Hepatocyte (in vitro differentiated cells): ENCODE results near the gene WDPCP.

Source experiments
- EZH2 ChIP-seq: fragments of 200-600 bp; sonication (generic); IDR thresholded peaks from 2 replicates; pipeline ENCODE4 v1.6.1; 2016; ENCODE audit warnings: antibody characterized with exemption, mild to moderate bottlenecking, borderline replicate concordance
- EZH2phosphoT487 ChIP-seq: fragments of 200-600 bp; sonication (generic); IDR thresholded peaks from one replicate; pipeline ENCODE4 v1.6.1; 2018; ENCODE audit warnings: antibody characterized with exemption, mild to moderate bottlenecking, low read depth, moderate library complexity; ENCODE audit not compliant: unreplicated experiment, severe bottlenecking
- TF ChIP-seq, protein P1 (sequence below): fragments of 200-600 bp; sonication (generic); IDR thresholded peaks from 2 replicates; pipeline ENCODE4 v1.5.1; 2016; ENCODE audit warnings: antibody characterized with exemption, mild to moderate bottlenecking; ENCODE audit not compliant: poor library complexity

DNA sequence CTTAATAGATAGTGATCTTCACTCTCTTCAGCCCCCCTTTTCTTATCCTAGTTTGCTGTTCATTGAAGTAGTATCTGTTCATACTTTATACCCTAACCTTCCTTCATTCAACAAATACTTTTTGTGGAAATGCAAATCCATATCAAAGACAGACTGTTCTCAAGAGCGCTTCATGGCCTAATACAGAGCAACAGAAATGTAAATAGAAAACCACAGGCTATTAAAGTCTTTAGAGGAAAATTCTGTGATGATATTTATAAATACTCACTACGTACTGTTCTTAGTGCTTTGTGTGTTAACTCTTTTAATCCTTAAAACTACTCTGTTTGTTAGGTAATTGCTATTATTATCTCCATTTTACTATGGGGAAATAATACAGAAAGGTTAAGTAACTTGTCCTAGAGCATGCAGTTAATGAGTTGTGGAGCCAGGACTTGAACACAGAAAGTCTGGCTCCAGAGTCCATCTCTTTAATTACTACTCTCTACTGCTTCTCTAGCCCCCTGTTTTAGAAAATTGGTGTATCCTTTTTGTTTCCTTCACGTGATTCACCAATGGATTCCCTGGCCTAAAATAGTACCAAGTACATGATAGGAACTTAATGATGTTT is 3.4 kb upstream of the WDPCP start:
- TF ChIP-seq, protein P1, sequence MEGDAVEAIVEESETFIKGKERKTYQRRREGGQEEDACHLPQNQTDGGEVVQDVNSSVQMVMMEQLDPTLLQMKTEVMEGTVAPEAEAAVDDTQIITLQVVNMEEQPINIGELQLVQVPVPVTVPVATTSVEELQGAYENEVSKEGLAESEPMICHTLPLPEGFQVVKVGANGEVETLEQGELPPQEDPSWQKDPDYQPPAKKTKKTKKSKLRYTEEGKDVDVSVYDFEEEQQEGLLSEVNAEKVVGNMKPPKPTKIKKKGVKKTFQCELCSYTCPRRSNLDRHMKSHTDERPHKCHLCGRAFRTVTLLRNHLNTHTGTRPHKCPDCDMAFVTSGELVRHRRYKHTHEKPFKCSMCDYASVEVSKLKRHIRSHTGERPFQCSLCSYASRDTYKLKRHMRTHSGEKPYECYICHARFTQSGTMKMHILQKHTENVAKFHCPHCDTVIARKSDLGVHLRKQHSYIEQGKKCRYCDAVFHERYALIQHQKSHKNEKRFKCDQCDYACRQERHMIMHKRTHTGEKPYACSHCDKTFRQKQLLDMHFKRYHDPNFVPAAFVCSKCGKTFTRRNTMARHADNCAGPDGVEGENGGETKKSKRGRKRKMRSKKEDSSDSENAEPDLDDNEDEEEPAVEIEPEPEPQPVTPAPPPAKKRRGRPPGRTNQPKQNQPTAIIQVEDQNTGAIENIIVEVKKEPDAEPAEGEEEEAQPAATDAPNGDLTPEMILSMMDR, result no peak
- no peak for TF ChIP-seq EZH2phosphoT487
- no peak for TF ChIP-seq EZH2
